SKM-1 treated with dmso at 0.1 percent for 144 hours (cell line): ENCODE measurements around the gene PYY.
"Not testable (repeated sequence)": the region's sequence is repeated elsewhere in the genome, so short reads cannot be mapped to it uniquely, and the experiment has no call there.

Experiments used
- DNase-seq: peaks from one replicate; lab custom pipeline; 2025; ENCODE audit not compliant: unreplicated experiment; lab: John Stamatoyannopoulos, UW

Gene PYY

DNA sequence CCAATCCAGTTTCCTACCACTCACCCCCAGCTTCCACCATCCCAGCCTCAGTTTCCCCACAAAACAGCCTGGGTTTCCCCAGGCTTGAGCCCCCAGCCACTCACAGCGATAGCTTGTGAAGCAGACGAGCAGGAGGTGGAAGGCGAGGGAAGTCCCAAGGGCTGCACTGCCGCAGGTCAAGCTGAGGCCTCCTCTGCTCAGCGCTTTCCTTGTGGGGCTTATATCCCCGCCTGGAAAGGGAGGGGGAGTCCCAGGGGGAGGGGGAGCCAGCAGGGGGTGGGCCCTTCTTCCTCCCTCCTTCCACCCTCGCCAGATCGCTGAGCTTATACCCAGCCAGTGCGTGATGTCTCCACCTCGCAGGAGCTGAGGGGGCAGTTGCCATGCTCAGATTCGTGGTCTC is at the start of gene PYY:
Gene PYY, minus strand, starts transcription at position 195 of the 400 bp plus-strand sequence. CDS start 457 bp downstream, outside the sequence.
- no peak for DNase-seq

DNA sequence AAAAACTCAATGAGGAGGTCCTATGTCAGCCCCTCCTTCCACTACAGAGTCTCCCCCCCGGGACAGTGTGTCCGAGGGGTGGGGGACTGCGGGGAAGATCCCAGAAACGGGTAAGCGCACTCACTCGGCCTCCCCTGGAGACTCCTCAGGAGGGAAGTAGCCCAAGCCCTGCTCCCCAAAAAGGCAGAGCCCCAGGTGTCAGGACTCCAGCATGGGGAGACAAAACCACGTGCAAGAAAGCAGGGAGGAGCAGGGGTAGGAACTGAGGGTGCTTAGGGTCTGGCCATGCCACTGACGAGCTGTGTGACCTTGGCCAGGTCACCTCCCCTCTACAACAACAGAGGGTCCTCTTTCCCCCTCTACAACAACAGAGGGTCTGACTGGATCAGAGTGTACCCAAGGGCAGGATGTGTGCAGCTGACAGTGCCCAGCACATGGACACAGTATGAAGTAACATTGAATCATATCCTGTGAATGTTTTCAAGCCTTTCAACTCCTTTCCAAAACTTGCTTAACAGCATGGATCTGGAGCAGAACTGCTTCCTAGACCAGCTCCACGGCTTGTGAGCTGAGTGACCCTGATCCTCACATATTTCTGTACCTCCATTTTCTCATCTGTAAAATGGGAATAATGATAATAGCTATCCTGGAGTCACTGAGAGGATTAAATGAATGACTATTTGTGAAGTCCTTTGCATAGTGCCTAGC is 48.6 kb upstream of the PYY start:
- no peak for DNase-seq

DNA sequence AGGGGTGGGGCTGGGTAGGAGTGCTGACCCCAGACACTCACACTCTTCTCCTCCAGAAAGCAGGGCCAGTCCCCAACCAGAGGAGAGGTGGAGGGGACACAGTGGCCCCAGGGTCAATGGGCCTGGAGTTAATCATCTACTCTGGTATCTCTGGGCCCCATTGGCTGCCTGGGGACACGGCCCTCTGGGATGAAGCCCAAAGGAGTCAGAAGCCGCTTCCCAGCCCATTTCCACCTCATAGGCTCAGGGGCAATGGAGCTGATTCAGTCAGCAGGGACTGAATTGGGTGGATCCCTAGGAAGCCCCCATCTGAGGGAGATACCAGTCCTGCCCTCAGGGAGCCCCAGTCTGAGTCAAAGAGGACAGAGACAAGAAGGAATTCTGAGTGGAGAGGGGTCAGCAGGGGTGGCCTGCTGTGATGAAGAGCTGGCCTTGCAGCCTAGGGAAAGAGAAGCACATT is 47.8 kb upstream of the PYY start:
- no peak for DNase-seq

DNA sequence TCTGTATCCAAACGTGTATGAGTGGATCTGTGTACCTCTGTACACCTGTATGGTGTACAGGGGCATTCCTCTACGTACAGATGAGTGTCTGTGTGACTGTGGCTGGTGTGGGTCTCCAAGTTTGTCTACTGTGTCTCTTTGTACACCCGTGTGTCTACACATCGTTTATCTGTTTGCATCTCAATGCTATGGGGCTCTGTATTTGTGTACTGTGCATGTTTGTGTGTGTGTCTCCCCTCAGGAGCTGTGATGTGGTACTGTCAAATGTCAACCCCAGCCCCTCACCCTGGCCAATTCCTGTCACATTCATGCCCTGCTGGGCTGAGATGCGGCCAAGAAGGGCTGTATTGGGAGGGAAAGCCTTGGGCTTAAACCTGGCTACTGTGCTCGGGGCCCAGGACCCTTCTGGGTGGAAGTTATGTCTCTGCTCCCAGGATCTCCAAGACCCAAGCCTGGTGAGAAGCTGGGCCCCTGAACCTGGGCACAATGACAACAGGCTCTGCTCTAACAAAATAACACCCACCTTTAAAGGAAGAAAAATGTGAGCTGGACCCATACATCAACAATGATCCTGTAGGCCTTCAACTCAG is 47.2 kb upstream of the PYY start:
- no peak for DNase-seq

DNA sequence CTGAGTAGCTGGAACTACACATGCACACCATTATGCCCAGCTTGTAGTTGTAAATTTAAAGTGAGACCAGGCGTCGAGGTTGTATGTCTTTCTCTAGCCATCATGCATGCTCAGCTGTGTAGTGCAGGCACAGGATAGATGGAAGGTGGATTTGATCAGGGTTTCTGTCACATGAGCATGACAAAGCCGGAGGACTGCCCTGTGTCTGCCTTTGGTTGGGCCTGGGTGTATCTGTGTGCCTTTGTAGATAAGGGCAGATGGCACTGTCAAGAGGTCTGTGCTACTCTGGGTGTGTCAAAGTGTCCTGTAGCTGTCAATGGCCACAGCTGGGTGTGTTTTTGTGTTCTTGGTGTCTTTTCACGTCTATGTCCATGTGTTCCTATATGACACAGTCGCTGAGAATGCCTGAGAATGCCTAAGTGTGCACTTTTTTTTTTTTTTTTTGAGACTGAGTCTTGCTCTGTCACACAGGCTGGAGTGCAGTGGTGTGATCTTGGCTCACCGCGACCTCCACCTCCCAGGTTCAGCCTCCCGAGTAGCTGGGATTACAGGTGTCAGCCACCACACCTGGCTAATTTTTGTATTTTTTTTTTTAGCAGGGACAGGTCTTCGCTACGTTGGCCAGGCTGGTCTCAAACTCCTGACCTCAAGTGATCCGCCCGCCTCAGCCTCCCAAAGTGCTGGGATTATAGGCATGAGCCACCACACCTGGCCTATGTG is 46.6 kb upstream of the PYY start:
- DNase-seq = no peak

DNA sequence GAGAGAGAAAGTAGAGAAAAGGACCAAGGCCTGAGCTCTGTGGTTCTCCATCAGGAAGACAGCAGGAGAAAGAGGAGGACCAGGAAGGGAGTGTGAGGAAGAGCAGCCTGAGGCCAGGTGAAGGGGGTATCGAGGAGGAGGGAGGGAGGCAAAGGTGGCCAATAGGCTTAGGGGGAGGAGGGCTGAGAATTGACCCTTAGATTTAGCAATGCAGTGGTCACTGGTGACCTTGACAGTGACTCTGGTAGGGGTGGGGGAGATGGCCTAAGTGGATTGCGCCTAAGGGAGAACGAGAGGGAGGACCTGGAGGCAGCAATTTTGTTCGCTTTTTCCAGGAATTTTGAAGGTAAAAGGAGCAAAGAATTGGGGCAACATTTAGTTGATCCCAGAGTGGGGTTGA is 45.3 kb upstream of the PYY start:
- DNase-seq = no peak

DNA sequence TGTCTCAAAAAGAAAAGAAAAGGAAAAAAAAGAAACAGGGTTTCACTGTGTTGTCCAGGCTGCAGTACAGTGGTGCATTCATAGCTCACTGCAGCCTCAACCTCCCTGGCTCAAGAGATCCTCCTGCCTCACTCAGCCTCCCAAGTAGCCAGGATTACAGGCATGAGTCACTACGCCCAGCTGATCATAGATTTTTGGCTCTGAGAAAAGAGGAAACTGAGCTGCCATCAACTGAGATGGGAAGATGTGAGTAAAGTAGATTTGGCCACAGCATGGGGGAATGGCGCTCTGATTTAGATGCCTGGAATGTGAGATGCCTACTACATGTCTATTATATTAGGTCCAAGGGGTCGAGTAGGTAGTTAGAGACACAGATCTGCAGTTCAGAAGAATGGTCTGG is 44.8 kb upstream of the PYY start:
- peak; percentile 39 for DNase-seq

DNA sequence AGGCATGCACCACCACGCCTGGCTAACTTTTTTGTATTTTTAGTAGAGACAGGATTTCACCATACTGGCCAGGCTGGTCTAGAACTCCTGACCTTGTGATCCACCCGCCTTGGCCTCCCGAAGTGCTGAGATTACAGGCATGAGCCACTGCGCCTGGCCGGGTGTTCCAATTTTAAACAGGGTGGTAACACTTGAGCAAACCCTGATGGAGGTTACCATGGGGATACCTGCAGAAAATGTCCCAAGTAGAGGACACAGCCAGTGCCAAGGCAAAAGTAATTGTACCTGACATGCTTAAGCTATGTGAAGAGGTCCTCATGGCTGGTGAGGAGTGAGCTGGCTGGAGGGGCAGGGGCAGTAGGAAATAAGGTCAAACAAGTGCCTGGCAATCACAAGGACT is 43.4 kb upstream of the PYY start:
- DNase-seq = not testable (repeated sequence)

DNA sequence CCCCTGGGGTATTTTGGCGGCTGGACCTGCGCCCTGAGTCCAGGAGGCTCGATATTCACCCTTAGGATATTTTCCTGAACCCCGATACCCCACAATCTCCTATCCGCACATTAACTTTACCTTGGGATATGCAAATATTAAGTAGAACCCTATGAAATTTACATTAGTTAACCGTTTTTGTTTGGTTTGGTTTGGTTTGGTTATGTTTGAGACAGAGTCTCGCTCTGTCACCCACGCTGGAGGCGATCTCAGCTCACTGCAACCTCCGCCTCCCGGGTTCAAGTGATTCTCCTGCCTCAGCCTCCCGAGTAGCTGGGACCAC is 41.4 kb upstream of the PYY start:
- DNase-seq = no peak

DNA sequence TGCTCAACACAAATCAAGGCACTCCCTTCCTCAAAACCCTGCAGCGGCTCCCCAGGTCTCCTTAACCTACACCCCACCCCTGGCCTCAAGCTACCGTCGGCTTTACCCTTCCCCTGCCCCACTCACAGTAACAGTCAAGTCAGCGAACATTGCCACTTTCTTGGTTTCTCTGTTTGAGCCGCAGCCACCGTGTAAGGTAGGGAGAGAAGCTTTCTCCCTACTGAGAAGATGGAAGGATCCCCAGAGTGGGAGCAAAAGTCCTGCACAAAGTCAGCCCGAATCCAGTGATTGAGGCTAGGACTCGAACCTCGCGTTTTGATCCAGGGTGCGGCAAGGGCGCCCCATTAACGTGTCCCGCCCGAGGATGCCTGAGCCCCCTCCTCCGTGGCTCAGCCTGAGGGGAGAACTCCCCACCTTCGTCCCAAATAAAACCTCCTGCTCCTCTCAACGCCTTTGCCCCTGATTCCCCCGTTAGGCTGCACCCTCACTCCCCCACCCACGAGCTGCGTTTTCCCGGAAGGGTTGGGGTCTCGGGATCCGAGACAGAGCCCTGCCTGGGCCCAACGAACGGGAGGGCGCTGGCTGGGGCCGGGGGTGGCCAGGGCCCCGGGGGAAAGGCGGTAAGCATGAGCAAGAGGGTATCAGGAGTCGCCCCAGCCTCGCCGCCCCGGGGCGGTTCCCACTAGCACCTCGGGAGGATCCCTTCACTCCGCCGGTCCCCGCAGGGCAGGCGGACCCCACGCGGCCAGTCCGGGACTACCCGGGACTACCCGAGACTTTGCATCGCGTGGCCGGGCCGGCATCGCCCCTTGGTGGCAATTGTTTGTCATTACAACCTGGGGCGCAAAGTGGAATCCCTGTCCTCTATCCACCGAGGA is 40.8 kb upstream of the PYY start:
- DNase-seq = peak; percentile 46

DNA sequence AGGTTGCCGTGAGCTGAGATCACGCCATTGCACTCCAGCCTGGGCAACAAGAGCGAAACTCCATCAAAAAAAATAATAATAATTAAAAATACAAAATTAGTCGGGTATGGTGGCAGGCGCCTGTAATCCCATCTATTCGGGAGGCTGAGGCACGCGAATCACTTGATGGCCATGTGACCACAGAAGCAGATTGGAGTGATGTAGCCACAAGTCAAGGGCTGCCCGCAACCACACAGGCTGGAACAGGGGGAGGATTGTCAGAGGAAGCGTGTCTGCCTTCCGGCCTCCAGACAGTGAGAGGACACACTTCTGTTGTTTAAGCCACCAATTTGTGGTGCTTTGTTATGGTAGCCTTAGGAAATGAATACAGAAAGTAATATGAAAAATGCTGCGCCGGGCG is 38.9 kb upstream of the PYY start:
- DNase-seq = no peak

DNA sequence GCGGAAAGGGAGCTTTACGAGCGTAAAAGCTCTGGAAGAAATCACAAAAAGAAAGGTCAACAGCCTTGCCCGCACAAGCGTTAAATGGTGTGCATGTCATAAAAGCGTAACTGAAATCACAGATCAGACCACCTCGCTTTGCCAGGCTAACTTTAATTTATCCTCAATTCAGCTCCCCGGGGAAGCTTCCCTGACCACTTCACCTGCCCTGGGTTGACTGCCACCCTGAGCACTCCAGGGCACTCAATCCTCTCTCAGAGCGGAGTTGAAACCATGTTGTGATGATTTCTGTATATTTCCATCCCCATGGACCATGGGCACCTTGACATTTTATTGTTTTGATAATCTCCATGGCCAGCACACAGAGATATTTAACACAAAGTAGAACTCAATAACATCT is 34.6 kb upstream of the PYY start:
- no peak for DNase-seq

DNA sequence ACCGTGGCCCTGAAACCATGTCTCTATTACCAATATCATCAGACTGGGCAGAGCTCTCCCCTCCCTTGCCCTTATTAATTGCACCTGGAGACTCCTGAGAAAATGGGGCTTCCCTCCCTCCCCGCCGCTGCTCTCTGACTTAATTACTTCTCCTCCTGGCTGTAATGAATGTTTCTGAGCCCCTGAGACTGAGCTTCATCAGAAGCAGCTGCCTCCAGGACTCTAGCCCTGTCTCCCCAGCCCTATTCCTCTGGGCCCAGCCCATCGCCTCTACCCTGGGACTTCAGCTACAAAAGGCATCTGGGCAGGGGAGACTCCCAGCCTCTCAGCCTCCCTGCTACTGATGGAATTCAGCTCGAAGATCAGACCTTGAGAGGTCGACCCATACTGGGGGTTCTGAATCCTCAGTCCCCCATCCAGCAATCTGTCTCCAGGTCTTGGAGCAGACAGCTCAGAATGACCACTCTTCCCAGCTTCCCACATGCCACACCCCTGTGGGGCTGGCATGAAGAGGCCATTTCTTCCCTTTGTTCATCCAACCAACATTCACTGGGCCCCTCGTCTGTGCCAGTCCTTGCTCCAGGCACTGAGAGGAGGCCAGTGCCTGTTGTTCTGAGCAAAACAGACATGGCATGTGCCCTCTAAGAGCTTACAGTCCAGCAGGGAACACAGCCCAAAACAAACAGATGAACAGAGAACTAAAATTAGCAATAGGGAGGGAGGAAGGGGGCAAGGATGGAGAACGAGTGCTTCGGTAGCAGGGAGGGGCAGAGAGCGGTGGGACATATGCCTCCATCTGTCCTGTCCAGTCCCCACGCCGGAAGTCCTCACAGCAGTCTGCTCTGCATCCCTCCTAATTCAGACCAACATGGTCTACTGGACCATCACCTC is 33.6 kb upstream of the PYY start:
- no peak for DNase-seq

DNA sequence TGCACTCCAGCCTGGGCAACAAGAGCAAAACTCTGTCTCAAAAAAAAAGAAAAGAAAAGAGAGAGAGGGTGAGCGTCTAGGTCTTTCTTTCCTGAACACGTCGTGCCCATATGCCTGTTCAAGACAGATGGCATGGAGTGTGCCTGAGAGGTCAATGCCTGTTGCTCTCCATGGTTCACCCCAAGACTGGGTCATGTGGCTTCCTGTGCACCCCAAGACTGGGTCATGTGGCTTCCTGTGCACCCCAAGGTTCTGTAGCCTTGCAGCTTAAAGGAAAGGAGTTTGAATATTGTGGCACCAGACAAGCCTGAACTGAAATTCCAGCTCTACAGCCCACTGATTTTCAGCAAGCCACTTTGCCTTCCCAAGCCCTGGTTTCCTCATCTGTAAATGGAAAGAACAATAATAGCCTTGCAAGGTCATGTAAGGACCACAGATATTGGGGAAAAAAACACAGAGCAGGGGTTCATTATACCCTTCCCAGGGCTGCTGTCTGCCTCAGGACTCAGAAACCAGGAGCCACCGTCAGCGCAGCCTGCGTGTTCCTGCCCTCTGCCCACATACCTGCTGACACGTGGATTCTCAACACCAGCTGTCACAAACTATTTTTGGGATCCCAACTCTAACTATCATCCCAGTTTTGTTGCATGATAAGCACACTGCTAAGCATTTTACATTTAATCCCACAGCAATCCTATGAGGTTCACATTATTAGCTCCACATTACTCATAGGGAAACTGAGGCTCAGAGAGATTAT is 32.7 kb upstream of the PYY start:
- DNase-seq = no peak

DNA sequence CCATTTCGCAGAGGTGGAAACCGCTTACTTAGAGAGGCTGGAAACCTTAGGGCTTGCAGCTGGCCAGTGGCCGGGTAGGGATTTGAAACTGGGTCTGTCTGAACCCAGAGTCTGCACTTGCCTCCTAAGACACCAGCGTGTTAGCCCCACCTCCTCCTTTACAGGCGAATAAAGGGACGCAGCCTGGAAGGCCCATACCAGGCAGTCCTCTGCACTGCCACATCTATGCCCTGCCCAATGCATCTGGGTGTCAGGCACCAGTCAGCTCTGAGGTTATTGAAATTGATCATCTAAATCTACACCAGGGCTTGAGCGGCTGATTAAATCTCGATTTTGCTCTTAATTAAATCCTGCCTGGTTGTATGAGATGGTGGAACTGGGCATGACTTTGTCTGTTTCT is 30.8 kb upstream of the PYY start:
- DNase-seq = no peak

DNA sequence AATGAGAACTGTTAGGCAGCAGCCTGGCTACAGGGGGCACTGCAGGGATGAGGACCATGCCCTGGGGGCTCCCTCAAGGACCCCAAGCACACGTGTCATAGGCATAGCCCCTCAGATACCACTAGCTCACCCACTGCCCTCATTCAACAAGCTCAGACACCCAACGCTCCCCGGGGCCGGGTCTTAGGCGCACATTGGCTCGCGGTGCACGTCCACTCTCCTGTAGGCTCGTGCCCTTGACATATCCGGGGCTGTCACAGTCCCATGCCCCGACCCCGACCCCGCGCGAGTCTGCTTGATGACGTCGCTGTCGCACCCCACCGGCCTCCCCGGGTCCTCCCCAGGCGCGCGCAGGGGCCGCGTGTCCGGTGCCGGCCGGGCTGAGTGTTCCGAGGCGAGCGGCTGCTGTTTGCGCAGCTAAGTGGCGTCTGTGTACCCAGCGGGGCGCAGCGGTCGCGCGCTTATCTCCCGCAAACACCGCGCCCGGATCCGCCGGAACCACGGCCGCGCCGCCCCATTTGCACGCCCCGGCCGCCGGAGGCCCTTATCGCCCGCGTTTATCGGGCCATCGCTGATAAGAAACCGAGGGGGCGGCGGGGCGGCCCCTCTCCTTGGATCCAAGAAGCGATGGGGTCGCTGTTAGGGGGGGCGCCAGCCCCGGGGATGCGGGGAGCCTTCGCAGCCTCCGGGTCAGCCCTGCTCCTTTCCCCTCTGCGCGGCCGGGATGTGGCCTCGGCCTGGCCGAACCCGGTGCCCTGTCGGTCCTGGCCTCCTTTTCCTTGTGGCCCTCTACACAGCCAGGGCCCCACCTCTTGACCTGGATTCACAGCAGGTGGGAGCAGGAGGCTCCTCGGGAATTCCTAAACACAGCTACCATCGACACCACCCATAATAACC is 30.0 kb upstream of the PYY start:
- no peak for DNase-seq

DNA sequence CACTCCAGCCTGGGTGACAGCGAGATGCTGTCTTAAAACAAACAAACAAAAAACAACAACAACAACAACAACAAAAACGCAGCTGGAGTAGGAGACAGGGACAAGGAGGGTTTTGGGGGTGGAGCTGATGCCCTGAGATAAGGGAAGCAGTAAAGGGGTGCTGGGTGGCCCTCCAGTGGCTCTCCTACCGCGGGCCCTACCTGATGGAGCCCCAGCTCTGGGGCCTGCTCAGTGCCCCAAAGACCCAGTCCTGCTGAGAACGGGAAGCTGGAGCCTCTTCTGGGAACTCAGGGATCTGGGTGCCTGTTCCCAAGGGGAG is 29.4 kb upstream of the PYY start:
- no peak for DNase-seq

DNA sequence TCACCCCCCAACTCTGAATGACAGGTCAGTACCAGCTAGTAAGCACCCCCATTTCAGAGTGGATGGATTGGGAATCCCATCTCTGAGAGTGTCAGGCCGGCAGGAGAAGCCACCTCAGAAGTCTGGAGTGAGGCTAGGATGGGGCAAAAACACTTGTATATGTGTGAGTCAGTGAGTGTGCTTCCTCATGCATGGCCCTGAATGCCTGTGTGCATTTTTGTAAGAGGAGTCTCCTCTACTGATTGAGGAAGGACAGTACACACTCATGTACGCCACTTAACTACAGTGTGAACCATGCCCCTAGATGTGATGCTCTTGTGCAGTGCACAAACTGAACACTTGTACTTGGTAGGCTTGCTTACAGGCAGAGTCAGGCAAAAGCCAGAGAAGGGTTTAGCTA is 28.4 kb upstream of the PYY start:
- DNase-seq = no peak

DNA sequence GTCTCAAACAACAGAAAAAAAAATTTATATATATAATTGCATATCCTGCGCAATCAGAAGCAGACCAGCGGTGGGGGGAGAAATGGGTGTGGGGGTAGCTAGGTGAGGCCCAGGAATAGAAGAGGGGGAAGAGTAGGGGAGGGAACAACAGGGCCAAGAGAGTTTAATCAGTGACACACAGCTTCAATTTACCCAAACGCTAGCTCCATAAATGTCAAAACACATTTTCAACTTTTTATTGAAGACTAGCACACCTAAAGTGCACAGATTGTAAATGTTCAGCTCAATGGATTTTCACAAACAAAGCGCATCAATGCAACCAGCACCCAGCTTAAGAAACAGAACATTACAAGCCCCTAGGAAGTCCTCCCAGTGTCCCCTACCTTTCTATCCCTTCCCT is 25.9 kb upstream of the PYY start:
- no peak for DNase-seq
